Measurements from ENCODE around the gene NGEF. TPM values are rescaled to one million over a fixed set of nuclear protein-coding genes. Genes with fewer than 3 reads are reported as not detected.
A peak's percentile ranks its signal among the peaks of the same experiment; 100 is the strongest.
"Not testable (repeated sequence)": the region's sequence is repeated elsewhere in the genome, so short reads cannot be mapped to it uniquely, and the experiment has no call there.

NGEF gene
- total RNA-seq, 3 donors from 2014 or later, result 20.1 to 67.5 (median 38.0) TPM

GRCh38 chr2:232859385-232859916 lies 153.6 kb downstream of the NGEF start:
- no peaks in the 10 kb centered on the region for H3K36me3 ChIP-seq (ENCODE audit: low read depth)
- no peak for ATAC-seq
- intact Hi-C loops (cut with DNase I, micrococcal nuclease), result no loop called here

GRCh38 chr2:232857158-232857563 lies 155.9 kb downstream of the NGEF start:
- ATAC-seq (peak; percentile 78), DNase-seq (no peak)

More at GRCh38 chr2:232859385-232859916, 153.6 kb downstream of the NGEF start:
- no peaks in the 10 kb centered on the region for H3K4me1 ChIP-seq (ENCODE audit: low read depth)
- no peak overlapping the region for H3K4me3 ChIP-seq
- TF ChIP-seq CTCF (IDR thresholded peaks at IDR 0.05), result no peak
- H3K9me3 ChIP-seq, result no peaks in the 10 kb centered on the region
- no peak for DNase-seq

GRCh38 chr2:232854082-232854481 lies 159.0 kb downstream of the NGEF start:
- intact Hi-C loops (cut with DNase I, micrococcal nuclease), result no loop called here
- Histone ChIP-seq H3K9me3 (no peaks in the 10 kb centered on the region), H3K4me1 (ENCODE audit: low read depth) (peaks cover 14% of the 10 kb centered on the region), H3K4me3 (no peak overlapping the region), H3K36me3 (ENCODE audit: low read depth) (no peaks in the 10 kb centered on the region)
- ATAC-seq, result peak; percentile 53
- TF ChIP-seq CTCF (IDR thresholded peaks at IDR 0.05), result no peak
- peak; percentile 53 to 62 (median 56) for DNase-seq

More at GRCh38 chr2:232857158-232857563, 155.9 kb downstream of the NGEF start:
- intact Hi-C loops (cut with DNase I, micrococcal nuclease), result no loop called here
- Histone ChIP-seq H3K9me3 (no peaks in the 10 kb centered on the region), H3K36me3 (ENCODE audit: low read depth) (no peaks in the 10 kb centered on the region), H3K4me1 (ENCODE audit: low read depth) (peaks cover 14% of the 10 kb centered on the region), H3K4me3 (no peak overlapping the region)
- TF ChIP-seq CTCF (IDR thresholded peaks at IDR 0.05), result no peak

GRCh38 chr2:232852676-232853075 lies 160.4 kb downstream of the NGEF start:
- intact Hi-C loops (cut with DNase I, micrococcal nuclease), result no loop called here
- ATAC-seq, result no peak
- H3K36me3 ChIP-seq (ENCODE audit: low read depth), result no peaks in the 10 kb centered on the region

GRCh38 chr2:232852081-232852480 lies 161.0 kb downstream of the NGEF start:
- intact Hi-C loops (cut with DNase I, micrococcal nuclease); H3K36me3 ChIP-seq (ENCODE audit: low read depth); H3K9me3 ChIP-seq; ATAC-seq; H3K4me3 ChIP-seq; DNase-seq: not testable (repeated sequence)
- H3K4me1 ChIP-seq (ENCODE audit: low read depth), result peaks cover 14% of the 10 kb centered on the region

More at GRCh38 chr2:232852676-232853075, 160.4 kb downstream of the NGEF start:
- TF ChIP-seq CTCF (IDR thresholded peaks at IDR 0.05), result no peak
- no peak overlapping the region for H3K4me3 ChIP-seq
- DNase-seq, result no peak
- no peaks in the 10 kb centered on the region for H3K9me3 ChIP-seq
- H3K4me1 ChIP-seq (ENCODE audit: low read depth), result peaks cover 14% of the 10 kb centered on the region

GRCh38 chr2:232850039-232850438 lies 163.0 kb downstream of the NGEF start:
- Histone ChIP-seq H3K4me1 (ENCODE audit: low read depth) (peaks cover 21% of the 10 kb centered on the region), H3K4me3 (no peak overlapping the region), H3K9me3 (no peaks in the 10 kb centered on the region), H3K36me3 (ENCODE audit: low read depth) (no peaks in the 10 kb centered on the region)
- intact Hi-C loops (cut with DNase I, micrococcal nuclease), result no loop called here
- TF ChIP-seq CTCF (IDR thresholded peaks at IDR 0.05), result no peak
- DNase-seq (no peak), ATAC-seq (no peak)

Measured in mucosa of descending colon (tissue), 3 donors.